Thyroid gland (tissue), 4 donors: Measurements from ENCODE around the gene IREB2. TPM values are rescaled to one million over a fixed set of nuclear protein-coding genes. Genes with fewer than 3 reads are reported as not detected.

ENCODE experiments used
- DNase-seq, 2 donors: peaks; one replicate each; pipeline ENCODE4 v3.0.0-alpha.2; 2019
- H3K27ac ChIP-seq, 3 donors: fragments of 200-600 bp; sonication (generic); 1 replicate in 2 of 3; 2 replicates in 1 of 3; pipeline ENCODE4 v1.5.1; 2016 to 2019; ENCODE audit warnings: mild to moderate bottlenecking in 1 of 3, moderate library complexity in 1 of 3
- H3K27me3 ChIP-seq: fragments of 200-600 bp; sonication (generic); one replicate; pipeline ENCODE4 v1.5.1; 2019
- H3K36me3 ChIP-seq, 2 donors: fragments of 200-600 bp; sonication (generic); one replicate each; pipeline ENCODE4 v1.5.1; 2016 to 2019
- H3K4me1 ChIP-seq, 2 donors: fragments of 200-600 bp; sonication (generic); one replicate each; pipeline ENCODE4 v1.5.1; 2017 to 2019
- H3K4me3 ChIP-seq, 3 donors: fragments of 200-600 bp; sonication (generic); replicated peaks in 1 of 3; 1 replicate in 2 of 3; 2 replicates in 1 of 3; pipeline ENCODE4 v1.5.1; 2016; ENCODE audit warnings: mild to moderate bottlenecking in 1 of 3
- H3K9me3 ChIP-seq: fragments of 200-600 bp; sonication (generic); one replicate; pipeline ENCODE4 v1.5.1; 2017
- CTCF ChIP-seq, 6 experiments: fragments of 200-600 bp in 3 of 6; fragments of 450-650 bp in 3 of 6; sonication (generic) in 3 of 6; IDR thresholded peaks; one replicate each; pipeline ENCODE4 v1.5.1; 2016 to 2019; ENCODE audit warnings: antibody characterized with exemption in 6 of 6, mild to moderate bottlenecking in 2 of 6, inconsistent platforms in 1 of 6, moderate library complexity in 1 of 6
- POLR2A ChIP-seq, 2 donors: fragments of 450-650 bp; IDR thresholded peaks; one replicate each; pipeline ENCODE4 v1.6.1; 2017; ENCODE audit warnings: antibody characterized with exemption in 2 of 2, mild to moderate bottlenecking in 2 of 2, moderate library complexity in 1 of 2
- WGBS, 2 donors: methylation state at CpG; one replicate each; pipeline ENCODE4 v1.1.5; 2017; 5-methylcytosine and 5-hydroxymethylcytosine counted together
- intact Hi-C: fragments of 100-400 bp; cut with DNase I; formaldehyde crosslinking; loops from one replicate; pipeline ENCODE4 v1.15.1; 2023
- total RNA-seq, 4 donors: library from RNA; depleted of rRNA; stranded (reverse); fragments of >200 nt; gene quantifications; one replicate each; pipeline ENCODE4 v1.2.3, GENCODE V29; 2016

The IREB2 gene
- total RNA-seq, 4 donors from 2014 or later, result 40.7 to 71.5 (median 51.0) TPM

GRCh38 chr15:78419367-78419766 lies 18.6 kb upstream of the IREB2 start:
- H3K27me3 ChIP-seq, result no peaks in the 10 kb centered on the region
- intact Hi-C loops, result no loop called here
- peaks cover 0 to 7% of the 10 kb centered on the region in 2 donors for H3K4me1 ChIP-seq
- H3K9me3 ChIP-seq, result no peaks in the 10 kb centered on the region
- no peak overlapping the region for H3K4me3 ChIP-seq
- H3K27ac ChIP-seq, result no peak overlapping the region
- no peak for DNase-seq
- no peaks in the 10 kb centered on the region for H3K36me3 ChIP-seq
- 93 to 94% methylated on average over 3 of the region's 3 CpGs for WGBS, 2 donors
- TF ChIP-seq CTCF (IDR thresholded peaks at IDR 0.05) (no peak), POLR2A (IDR thresholded peaks at IDR 0.05) (no peak)

GRCh38 chr15:78420220-78420619 lies 17.8 kb upstream of the IREB2 start:
- no peak overlapping the region for H3K4me3 ChIP-seq
- H3K27ac ChIP-seq, result no peak overlapping the region
- H3K27me3 ChIP-seq, result no peaks in the 10 kb centered on the region
- H3K36me3 ChIP-seq, result no peaks in the 10 kb centered on the region
- intact Hi-C loops, result loop anchor here (10.0 kb wide), 1 partner anchor 65 kb away; no protein-coding TSS in a partner anchor
- DNase-seq, result no peak
- H3K4me1 ChIP-seq, result peaks cover 0 to 7% of the 10 kb centered on the region in 2 donors
- no peaks in the 10 kb centered on the region for H3K9me3 ChIP-seq
- 95 to 98% methylated on average over 4 of the region's 4 CpGs for WGBS, 2 donors
- TF ChIP-seq CTCF (IDR thresholded peaks at IDR 0.05), result no peak
- TF ChIP-seq POLR2A (IDR thresholded peaks at IDR 0.05), result no peak

DNA sequence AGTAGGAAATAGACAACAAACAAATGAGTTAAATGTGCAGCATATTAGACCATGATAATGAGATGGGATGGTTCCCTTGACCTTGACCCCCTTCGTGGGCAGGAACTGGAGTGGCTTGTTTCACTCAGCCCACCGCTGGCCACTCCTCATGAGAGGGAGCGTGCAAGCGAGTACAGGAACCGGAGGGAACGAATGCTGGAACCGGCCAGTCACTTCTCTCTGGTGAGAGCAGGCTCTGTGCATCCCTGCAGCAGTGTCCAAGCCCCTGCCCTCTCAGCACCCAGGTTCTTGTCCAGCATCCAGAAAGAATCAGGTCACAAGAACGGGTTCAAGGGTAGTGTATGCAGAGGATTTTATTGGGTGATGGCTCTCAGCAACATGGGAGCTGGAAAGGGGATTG lies 17.2 kb upstream of the IREB2 start:
- Histone ChIP-seq H3K4me1 (peaks cover 0 to 7% of the 10 kb centered on the region in 2 donors), H3K27ac (no peak overlapping the region), H3K9me3 (no peaks in the 10 kb centered on the region), H3K36me3 (no peaks in the 10 kb centered on the region), H3K4me3 (no peak overlapping the region), H3K27me3 (no peaks in the 10 kb centered on the region)
- WGBS, 2 donors, result 71 to 83% methylated on average over 8 of the region's 8 CpGs
- TF ChIP-seq POLR2A (IDR thresholded peaks at IDR 0.05), result no peak
- no peak for TF ChIP-seq CTCF (IDR thresholded peaks at IDR 0.05)
- intact Hi-C loops, result loop anchor here (10.0 kb wide), 1 partner anchor 64 kb away; no protein-coding TSS in a partner anchor
- DNase-seq, result no peak

DNA sequence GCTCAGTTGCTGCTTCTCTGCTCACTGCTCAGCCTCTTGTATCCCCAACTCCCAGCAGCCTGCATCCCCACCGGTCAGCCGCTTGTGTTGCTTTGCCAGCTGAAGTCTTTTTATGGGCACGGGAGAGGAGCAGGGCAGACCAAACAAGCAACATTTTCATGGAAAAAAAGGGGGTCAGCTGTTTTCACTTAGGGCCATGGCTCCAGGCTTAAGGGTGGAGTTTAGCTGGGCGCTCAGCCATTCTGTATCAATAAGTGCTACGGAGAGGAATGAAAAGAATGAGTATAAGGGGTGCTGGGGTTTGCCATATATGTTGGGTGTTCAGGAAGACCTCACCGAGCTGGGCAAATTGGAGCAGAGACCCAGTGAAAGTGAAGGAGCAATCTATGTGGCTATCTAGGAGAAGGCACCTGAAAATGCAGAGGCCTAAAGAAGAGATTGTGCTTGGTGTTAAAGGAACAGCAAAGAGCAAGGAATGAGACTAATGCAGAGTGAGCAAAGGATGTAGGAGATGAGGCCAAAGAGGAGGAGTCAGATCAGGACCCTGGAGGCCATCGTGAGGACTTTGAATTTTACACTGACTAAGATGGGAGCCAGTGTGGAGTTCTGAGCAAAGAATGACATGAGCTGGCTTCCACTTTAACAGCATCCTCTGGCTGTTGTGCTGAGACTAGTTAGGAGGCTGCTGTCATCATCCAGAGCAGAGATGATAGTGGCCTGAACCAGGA lies 16.6 kb upstream of the IREB2 start:
- no peak for DNase-seq
- WGBS, 2 donors, result 64 to 67% methylated on average over 7 of the region's 7 CpGs
- Histone ChIP-seq H3K4me1 (peaks cover 0 to 3% of the 10 kb centered on the region in 2 donors), H3K27ac (no peak overlapping the region), H3K4me3 (no peak overlapping the region), H3K9me3 (no peaks in the 10 kb centered on the region), H3K36me3 (no peaks in the 10 kb centered on the region), H3K27me3 (no peaks in the 10 kb centered on the region)
- intact Hi-C loops, result loop anchor here (10.0 kb wide), 1 partner anchor 63 kb away; no protein-coding TSS in a partner anchor
- TF ChIP-seq CTCF (IDR thresholded peaks at IDR 0.05), result no peak
- no peak for TF ChIP-seq POLR2A (IDR thresholded peaks at IDR 0.05)
